PC-9 (cell line): ENCODE measurements around the gene GUCY1A2.

Experiments
- EZH2 ChIP-seq: fragments of 200-600 bp; sonication (generic); IDR thresholded peaks from 2 replicates; pipeline ENCODE4 v1.8.0; 2017; ENCODE audit warnings: antibody characterized with exemption, low read depth
- TF ChIP-seq, protein P1 (sequence below): fragments of 200-600 bp; sonication (generic); conservative IDR thresholded peaks from 2 replicates; pipeline ENCODE4 v1.6.1; 2017; ENCODE audit warnings: mixed run types, antibody characterized with exemption, mild to moderate bottlenecking, moderate library complexity

DNA sequence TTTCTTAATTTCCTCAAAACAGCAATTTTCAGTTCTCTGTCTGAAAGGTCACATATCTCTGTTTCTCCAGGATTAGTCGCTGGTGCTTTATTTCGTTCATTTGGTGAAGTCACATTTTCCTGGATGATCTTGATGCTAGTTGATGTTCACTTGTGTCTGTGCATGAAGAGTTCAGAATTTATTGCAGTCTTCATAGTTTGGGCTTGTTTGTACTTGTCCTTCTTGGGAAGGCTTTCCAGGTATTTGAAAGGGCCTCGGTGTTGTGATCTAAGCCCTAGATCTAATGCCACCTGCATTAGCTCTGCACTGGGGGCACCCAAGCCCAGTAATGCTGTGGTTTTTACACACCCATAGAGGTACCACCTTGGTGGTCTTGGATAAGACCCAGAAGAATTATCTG, 228.9 kb downstream of the GUCY1A2 start:
- TF ChIP-seq, protein P1, sequence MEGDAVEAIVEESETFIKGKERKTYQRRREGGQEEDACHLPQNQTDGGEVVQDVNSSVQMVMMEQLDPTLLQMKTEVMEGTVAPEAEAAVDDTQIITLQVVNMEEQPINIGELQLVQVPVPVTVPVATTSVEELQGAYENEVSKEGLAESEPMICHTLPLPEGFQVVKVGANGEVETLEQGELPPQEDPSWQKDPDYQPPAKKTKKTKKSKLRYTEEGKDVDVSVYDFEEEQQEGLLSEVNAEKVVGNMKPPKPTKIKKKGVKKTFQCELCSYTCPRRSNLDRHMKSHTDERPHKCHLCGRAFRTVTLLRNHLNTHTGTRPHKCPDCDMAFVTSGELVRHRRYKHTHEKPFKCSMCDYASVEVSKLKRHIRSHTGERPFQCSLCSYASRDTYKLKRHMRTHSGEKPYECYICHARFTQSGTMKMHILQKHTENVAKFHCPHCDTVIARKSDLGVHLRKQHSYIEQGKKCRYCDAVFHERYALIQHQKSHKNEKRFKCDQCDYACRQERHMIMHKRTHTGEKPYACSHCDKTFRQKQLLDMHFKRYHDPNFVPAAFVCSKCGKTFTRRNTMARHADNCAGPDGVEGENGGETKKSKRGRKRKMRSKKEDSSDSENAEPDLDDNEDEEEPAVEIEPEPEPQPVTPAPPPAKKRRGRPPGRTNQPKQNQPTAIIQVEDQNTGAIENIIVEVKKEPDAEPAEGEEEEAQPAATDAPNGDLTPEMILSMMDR, result no peak
- no peak for TF ChIP-seq EZH2
